Testis (tissue), 3 donors: ENCODE data around the gene PPP1R14C. TPM values are rescaled to one million over a fixed set of nuclear protein-coding genes. Genes with fewer than 3 reads are reported as not detected.

Experiments used
- DNase-seq: peaks from one replicate; pipeline ENCODE4 v3.0.0-alpha.2; 2019
- H3K27ac ChIP-seq, 2 donors: fragments of 200-600 bp; sonication (generic); one replicate each; pipeline ENCODE4 v1.5.1; 2019
- H3K27me3 ChIP-seq: fragments of 200-600 bp; sonication (generic); one replicate; pipeline ENCODE4 v1.5.1; 2019
- H3K36me3 ChIP-seq: fragments of 200-600 bp; sonication (generic); one replicate; pipeline ENCODE4 v1.5.1; 2017; ENCODE audit warnings: low read depth; ENCODE audit errors: missing control alignments
- H3K4me1 ChIP-seq: fragments of 200-600 bp; sonication (generic); one replicate; pipeline ENCODE4 v1.5.1; 2019
- H3K4me3 ChIP-seq, 2 donors: fragments of 200-600 bp; sonication (generic); one replicate each; pipeline ENCODE4 v1.5.1; 2017 to 2019
- H3K9me3 ChIP-seq: fragments of 200-600 bp; sonication (generic); one replicate; pipeline ENCODE4 v1.5.1; 2017
- CTCF ChIP-seq, 3 experiments: fragments of 450-650 bp in 2 of 3; fragments of 200-600 bp in 1 of 3; sonication (generic) in 1 of 3; IDR thresholded peaks; one replicate each; pipeline ENCODE4 v1.5.1; 2016 to 2019; ENCODE audit warnings: antibody characterized with exemption in 3 of 3, mild to moderate bottlenecking in 2 of 3, moderate library complexity in 1 of 3
- POLR2A ChIP-seq: fragments of 450-650 bp; IDR thresholded peaks from one replicate; pipeline ENCODE4 v1.6.1; 2017; ENCODE audit warnings: antibody characterized with exemption, mild to moderate bottlenecking, moderate library complexity
- WGBS, 2 donors: methylation state at CpG; one replicate each; pipeline ENCODE4 v1.1.5; 2018; 5-methylcytosine and 5-hydroxymethylcytosine counted together
- intact Hi-C: fragments of 100-400 bp; cut with DNase I; formaldehyde crosslinking; loops from one replicate; pipeline ENCODE4 v1.15.1; 2023; ENCODE audit warnings: low total_unique reads
- polyA plus RNA-seq: library from polyadenylated mRNA; stranded (reverse); fragments of 350-450 nt; fragmentation: Illumina TruSeq; extraction: RNeasy Lipid Tissue Mini Kit (QIAGEN cat#74804); gene quantifications from one replicate; pipeline ENCODE4 v1.2.3, GENCODE V29; 2014; ENCODE audit warnings: low read depth, low replicate concordance; ENCODE audit not compliant: insufficient read depth
- total RNA-seq, 2 donors: library from RNA; depleted of rRNA; stranded (reverse); fragments of >200 nt; gene quantifications; one replicate each; pipeline ENCODE4 v1.2.3, GENCODE V29; 2016

Gene PPP1R14C
- total and polyA plus RNA-seq, 3 donors from 2014 or later: 11.1 to 27.1 (median 22.4) TPM

GRCh38 chr6:150263765-150264404, 121.0 kb downstream of the PPP1R14C start:
- TF ChIP-seq CTCF (IDR thresholded peaks at IDR 0.05) (no peak), POLR2A (no peak)
- no peaks in the 10 kb centered on the region for H3K27me3 ChIP-seq
- H3K4me1 ChIP-seq: peaks cover 4% of the 10 kb centered on the region
- intact Hi-C loops: no loop called here
- H3K9me3 ChIP-seq: no peaks in the 10 kb centered on the region
- 83 to 86% methylated on average over 16 to 19 of the region's 19 CpGs for WGBS, 2 donors
- DNase-seq: no peak
- no peak overlapping the region for H3K27ac ChIP-seq
- H3K36me3 ChIP-seq: no peaks in the 10 kb centered on the region
- H3K4me3 ChIP-seq: no peak overlapping the region

- no peaks in the 10 kb centered on the region for H3K27me3 ChIP-seq
- TF ChIP-seq CTCF (IDR thresholded peaks at IDR 0.05) (no peak), POLR2A (no peak)
- peaks cover 4% of the 10 kb centered on the region for H3K4me1 ChIP-seq
- 95 to 97% methylated on average over 1 of the region's 1 CpG for WGBS, 2 donors
- H3K36me3 ChIP-seq: no peaks in the 10 kb centered on the region
- no peak for DNase-seq
- intact Hi-C loops: no loop called here
- H3K27ac ChIP-seq: no peak overlapping the region
- no peak overlapping the region for H3K4me3 ChIP-seq
- no peaks in the 10 kb centered on the region for H3K9me3 ChIP-seq
Measured at GRCh38 chr6:150266309-150266708, 123.5 kb downstream of the PPP1R14C start.

GRCh38 chr6:150266963-150267685, 124.3 kb downstream of the PPP1R14C start:
- WGBS, 2 donors: 86 to 95% methylated on average over 7 of the region's 7 CpGs
- intact Hi-C loops: no loop called here
- Histone ChIP-seq H3K4me3 (no peak overlapping the region), H3K27me3 (no peaks in the 10 kb centered on the region), H3K36me3 (no peaks in the 10 kb centered on the region), H3K27ac (no peak overlapping the region), H3K4me1 (peaks cover 4% of the 10 kb centered on the region), H3K9me3 (no peaks in the 10 kb centered on the region)
- TF ChIP-seq CTCF (IDR thresholded peaks at IDR 0.05) (no peak), POLR2A (no peak)
- no peak for DNase-seq

DNA sequence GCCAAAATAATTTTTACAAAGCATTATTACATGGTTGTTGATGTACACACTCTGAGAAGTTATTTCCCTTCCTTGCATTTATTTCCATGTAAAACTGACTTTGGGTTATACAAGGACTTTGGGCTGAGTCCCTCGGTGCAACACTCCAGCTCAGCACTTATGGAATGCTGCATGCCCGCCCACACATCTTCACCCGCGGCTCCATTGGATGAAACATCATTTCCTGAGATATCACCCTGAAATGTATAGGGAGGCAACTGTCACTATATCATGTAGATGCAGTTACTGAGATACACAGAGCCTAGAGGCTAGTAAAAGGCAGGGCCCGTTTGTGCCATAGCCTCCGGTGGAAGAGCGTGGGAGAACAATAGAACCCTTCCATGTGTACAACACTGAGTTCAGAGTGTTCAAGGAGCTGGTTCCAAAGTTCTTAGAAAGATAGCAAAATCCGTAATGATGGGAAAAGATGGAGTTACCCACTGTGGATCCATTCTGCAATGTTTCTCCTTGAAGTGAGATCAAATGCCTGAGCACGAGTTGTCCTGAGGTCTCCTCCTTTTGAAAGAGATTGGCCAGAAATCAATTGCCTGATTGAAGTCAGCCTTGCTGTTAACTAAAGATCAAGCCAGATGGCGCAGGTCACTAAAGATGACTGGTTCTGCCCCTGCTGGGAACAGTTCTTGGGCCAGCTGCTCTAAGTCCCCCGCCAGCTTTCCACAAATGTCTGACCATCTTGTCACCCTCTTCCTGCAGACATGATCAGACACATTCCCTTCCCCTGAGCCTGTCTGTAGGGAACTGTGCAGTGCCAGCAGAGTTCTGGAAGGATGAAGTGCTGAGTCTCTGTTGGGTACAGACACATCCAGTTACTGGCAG, 125.1 kb downstream of the PPP1R14C start:
- Histone ChIP-seq H3K36me3 (no peaks in the 10 kb centered on the region), H3K4me3 (no peak overlapping the region), H3K9me3 (no peaks in the 10 kb centered on the region), H3K4me1 (peaks cover 4% of the 10 kb centered on the region), H3K27me3 (no peaks in the 10 kb centered on the region), H3K27ac (no peak overlapping the region)
- TF ChIP-seq CTCF (IDR thresholded peaks at IDR 0.05) (no peak), POLR2A (no peak)
- no peak for DNase-seq
- 44 to 58% methylated on average over 11 of the region's 11 CpGs for WGBS, 2 donors
- intact Hi-C loops: no loop called here
